Suppressor macrophage treated with lipopolysaccharide for 4 hours (primary cell): ENCODE results near the gene CD200.
"Not testable (repeated sequence)": the region's sequence is repeated elsewhere in the genome, so short reads cannot be mapped to it uniquely, and the experiment has no call there.

Experiments
- DNase-seq: peaks from one replicate; pipeline ENCODE4 v3.0.0-alpha.2; 2020

The CD200 gene

DNA sequence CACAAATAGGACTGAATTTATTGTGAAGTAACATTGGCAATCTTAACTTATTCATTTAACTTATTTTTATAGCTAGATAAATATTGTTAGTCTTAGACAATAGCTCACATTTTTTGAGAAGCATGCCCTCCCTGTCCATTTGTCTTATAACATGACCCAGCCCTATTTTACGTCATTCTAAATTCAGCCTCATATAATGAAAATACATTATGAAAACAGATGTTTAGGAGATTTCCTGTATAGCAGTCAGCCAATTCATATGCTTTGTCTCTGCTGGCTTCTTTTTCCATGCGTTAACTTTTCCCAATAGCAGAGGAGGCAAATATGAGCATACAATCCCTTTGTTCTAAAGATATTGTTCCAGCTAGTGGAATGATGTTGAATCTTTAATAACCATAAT lies 29.3 kb downstream of the CD200 start:
- no peak for DNase-seq

DNA sequence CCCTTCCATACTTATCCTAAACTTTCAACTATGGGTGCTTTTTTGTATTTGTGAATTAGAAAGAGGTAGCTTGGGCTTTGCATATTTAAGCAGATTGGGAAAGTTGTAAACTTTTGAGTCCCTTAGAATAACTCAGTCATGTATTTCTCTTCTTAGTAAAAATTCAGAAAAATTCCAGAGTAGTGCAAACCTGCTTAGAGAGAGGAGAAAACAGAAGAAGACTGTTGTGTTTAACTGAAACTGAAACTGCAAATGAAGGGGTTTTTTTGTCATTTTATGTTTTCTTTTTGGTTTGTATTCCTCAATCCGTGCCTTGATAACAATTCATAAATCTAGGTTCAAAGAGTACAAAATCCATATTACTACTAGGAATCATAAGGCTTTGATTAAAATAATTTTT lies 31.3 kb downstream of the CD200 start:
- DNase-seq: peak; percentile 73

DNA sequence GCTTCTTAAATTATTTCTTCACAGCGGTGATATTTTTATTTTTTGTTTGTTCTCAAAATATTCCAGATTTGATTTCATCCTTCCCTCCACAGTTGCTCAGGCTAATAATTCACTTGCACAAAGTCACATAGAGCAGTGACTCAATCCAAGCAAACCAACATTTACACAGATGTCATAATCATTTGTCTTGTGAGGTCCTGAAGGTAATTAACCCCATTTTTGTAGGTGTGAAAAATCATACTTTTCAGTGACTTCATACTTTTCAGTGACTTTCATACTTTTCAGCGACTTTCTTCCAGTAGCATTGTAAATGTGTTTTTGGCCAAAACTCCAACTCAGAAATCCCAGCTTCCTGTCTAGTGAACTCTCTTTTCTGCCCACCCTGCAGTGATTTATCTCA lies 32.1 kb downstream of the CD200 start:
- DNase-seq: no peak

GRCh38 chr3:112365636-112366035 lies 32.7 kb downstream of the CD200 start:
- DNase-seq: no peak

GRCh38 chr3:112366522-112366921 lies 33.6 kb downstream of the CD200 start:
- no peak for DNase-seq

- DNase-seq: no peak
These were observed 38.6 kb downstream of the CD200 start for GRCh38 chr3:112371569-112371968.

DNA sequence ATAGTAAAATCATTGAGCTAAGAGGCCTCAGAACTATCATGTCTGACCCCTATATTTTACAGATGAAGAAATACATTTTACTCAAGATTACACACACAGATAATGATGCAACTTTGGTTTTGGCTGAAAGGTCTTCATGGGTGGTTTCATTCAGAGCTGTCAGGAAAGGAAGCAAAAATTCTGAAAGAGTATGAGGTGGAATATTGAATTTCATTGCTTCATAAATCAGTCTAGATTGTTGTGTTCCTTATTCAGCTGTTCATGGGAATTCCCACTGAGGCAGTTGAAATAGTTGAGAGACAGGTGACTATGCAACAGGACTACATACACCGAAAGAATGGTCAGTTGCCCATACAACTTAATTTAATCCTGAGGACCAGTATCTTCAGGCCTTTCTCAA lies 39.4 kb downstream of the CD200 start:
- peak; percentile 58 for DNase-seq

GRCh38 chr3:112373476-112373875 lies 40.5 kb downstream of the CD200 start:
- no peak for DNase-seq

GRCh38 chr3:112373924-112374323 lies 41.0 kb downstream of the CD200 start:
- DNase-seq: no peak

GRCh38 chr3:112374333-112374734 lies 41.4 kb downstream of the CD200 start:
- DNase-seq: no peak

- no peak for DNase-seq
These were observed 42.2 kb downstream of the CD200 start for GRCh38 chr3:112375117-112375516.

- no peak for DNase-seq
These were observed 43.4 kb downstream of the CD200 start for GRCh38 chr3:112376241-112376911.

DNA sequence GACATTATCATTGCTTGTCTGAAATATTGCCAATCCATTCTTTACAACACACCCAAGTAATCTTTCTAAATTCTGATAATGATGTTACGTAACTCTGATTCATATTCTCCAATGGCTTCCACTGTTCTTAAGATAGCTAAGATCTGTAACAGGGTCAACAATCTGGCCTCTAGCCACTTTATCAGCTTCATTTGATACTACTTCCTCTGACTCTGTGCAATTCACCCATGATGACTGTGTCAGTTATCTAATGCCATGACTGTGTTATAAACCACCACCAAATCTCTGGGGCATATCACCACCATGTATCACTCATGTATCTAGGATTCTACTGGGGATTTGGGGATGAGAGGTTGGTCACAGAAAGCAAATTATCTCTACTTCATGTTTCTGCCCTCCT lies 44.0 kb downstream of the CD200 start:
- DNase-seq: peak; percentile 53

- DNase-seq: no peak
These were observed 44.7 kb downstream of the CD200 start for GRCh38 chr3:112377568-112378071.

GRCh38 chr3:112378347-112378746 lies 45.4 kb downstream of the CD200 start:
- not testable (repeated sequence) for DNase-seq

DNA sequence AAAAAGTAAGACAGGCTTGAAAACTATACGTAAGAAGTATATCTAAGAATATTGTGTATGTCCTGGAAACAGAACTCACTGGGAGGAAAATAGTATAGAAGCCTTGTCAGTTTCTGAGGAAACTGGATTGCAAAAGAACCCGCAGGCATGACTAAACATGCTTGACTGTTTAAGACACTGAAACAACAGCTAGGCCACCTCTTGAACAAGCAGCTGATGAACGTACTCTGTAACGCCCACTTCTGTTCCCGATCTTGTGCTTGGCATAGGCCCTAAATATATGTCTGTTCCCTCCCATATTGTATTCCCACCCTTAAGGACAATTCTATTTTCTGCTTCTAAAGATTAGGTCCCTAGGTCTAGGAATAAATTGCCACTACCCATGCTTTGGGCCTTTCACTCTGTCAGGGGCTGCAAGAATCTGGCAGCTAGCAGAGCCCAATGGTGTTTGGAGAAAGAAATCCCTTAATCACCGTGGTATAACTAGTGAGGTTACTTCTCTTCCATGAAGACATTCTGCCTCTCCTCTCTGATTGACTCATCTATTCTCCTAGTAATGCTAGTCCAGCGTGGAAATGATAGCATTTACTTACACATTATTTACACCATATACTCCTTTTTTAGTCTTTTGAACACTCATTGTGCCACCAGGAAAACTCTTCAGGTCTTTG lies 46.2 kb downstream of the CD200 start:
- DNase-seq: peak; percentile 90

GRCh38 chr3:112381673-112382542 lies 49.0 kb downstream of the CD200 start:
- DNase-seq: no peak

- DNase-seq: no peak
These were observed 49.7 kb downstream of the CD200 start for GRCh38 chr3:112382543-112383160.

DNA sequence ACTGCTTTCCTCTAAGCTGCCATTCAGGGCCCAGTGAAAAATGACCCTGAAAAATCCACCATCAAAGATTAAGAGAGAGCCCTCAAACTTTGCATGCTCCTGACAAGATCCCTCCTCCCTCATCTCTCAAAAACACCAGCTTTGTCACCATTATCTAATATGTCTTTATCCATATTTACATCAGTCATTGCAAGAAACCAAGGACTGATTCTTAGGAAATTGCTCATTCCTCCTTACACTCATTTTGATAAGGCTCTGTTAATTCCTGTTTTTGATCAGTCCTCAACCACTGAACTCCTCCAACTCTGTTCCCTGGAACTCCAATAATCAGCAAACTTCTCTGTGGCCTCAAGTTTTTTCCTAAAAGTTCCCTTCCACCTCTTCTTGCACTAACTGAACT lies 51.8 kb downstream of the CD200 start:
- no peak for DNase-seq

DNA sequence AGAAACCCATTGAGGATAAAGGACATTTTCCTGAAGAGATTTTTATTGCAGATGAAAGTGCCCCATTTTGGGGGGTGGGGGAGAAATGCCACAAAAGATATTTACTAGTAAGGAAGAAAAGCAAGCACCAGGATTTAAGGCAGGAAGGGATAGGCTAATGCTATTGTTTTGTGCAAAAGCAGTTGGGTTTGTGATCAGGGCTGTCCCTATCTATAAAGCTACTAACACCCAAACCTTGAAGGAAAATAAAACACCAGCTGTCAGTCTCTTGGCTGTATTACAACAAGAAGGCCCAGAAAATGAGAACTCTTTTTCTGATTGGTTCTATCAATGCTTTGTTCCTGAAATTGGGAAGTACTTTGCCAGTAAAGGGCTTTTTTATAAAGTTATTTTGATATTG lies 56.0 kb downstream of the CD200 start:
- no peak for DNase-seq

GRCh38 chr3:112389961-112390360 lies 57.0 kb downstream of the CD200 start:
- no peak for DNase-seq

DNA sequence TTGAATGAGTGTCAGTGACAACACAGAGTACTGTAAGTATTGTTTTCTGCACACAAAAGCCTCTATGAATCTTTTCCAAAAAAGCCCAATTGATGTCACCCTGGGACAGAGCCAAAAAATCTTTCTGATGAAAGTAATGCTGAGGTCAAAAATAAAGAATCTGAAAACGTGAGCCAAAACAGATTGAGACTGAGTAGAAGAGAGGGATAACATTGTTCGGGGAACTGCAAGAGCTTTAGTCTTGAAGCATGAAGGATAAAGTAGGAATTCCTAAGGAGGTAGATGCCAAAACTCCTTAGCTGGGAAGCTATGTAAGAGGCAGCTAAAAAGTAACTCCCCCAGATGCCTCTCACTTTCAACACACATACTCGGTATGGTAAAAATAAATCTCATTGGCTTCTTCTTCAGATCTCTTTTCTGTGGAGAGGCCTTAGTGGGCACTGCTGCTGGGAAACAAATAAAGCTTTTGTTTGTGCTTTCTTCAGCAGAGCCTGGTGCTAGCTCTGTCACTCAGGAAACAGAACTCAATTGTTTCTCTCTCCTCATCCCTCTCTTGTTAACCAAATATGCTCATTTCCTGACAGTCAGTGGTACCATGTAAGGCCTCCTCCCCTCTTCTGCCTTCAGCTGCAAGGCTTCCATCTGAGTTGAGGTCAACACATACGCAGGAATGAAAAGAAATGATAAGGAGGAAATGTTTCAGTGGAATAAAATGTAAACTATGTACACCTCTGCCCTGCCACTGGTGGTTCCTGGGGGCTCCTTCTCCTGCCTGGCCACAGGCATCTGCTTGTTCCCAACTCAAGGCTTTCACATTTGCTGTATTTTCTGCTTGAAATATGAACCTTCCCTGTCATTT lies 58.1 kb downstream of the CD200 start:
- DNase-seq: no peak
